ENCODE measurements around the gene NR6A1.
"Not testable (repeated sequence)": the region's sequence is repeated elsewhere in the genome, so short reads cannot be mapped to it uniquely, and the experiment has no call there.

NR6A1 gene

DNA sequence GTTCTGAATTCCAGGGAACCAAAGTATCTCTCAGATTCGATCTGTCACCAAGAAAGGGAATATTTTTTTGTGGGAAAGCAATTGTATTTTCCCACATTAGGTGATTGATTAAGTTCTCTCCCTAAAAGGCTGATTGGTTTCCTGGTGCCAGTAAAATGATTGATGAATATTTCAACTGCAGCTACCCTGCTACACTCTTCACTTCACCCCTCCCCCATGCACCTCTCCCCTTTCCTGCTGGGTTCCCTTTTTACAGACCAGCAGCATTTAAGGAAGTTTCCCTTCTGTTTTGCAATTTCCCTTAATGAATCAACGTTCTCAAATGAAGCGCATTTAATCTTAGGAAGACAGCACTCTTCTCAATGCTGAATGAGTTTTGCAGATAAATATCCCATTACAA lies 13.1 kb downstream of the NR6A1 start:
- no peak for DNase-seq

DNA sequence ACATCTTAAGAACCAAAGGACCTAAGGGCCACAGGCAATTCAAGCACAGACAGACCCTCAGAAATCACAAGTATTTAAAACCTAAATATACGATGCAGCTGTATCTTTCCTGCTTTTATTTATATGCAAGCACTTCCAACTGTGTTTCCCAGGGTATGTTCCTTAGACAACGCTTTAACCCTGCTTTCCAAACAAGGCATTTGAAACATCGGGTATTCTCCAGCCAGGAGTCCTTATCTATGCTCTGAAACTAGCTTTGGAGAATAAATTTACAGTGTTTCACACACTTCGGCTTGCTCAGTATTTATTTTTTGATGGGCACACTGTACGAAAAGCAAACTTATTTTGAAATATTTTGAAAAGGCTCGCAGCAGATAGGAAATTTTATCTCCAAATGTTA lies 13.5 kb downstream of the NR6A1 start:
- no peak for DNase-seq

DNA sequence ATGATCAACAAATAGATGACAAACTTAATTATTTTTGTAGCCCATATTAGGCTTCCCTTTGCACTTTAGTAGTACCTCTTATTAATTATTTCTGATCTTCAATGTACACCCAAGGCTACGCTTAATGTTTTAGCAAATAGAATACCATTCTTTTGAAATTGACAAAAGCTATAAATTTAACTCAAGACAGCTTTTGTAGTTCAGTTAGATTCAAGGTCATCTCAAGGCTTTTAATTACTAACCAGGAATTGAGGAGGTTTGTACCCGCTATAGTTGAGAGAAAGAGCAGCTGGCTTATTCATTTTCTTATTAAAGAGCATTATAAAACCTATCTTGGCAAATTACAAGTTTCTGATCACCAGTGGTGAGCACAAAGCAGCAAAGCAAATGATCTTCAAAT lies 15.1 kb downstream of the NR6A1 start:
- no peak for DNase-seq

- no peak for DNase-seq
Measured at GRCh38 chr9:124755061-124755460, 16.1 kb downstream of the NR6A1 start.

DNA sequence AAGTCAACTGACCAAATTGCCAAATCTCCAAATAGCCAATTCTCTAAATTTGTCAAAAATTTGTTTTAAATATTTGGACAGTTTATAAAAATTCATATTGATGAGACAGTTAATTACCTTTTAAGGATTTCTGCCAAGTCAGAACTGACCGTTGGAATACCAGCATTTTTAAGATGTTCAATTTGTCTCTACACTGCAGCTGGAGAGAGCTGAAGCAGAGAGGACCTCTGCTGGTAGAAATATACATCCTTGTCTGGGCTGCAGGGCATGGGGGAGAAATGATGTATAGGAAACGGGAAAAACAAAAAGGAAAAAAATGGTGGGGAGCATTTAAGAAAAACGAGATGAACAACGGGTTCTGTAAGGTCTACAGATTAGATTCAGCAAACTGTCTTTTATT lies 16.8 kb downstream of the NR6A1 start:
- no peak for DNase-seq

- DNase-seq: no peak
Measured at GRCh38 chr9:124752967-124753366, 18.1 kb downstream of the NR6A1 start.

DNA sequence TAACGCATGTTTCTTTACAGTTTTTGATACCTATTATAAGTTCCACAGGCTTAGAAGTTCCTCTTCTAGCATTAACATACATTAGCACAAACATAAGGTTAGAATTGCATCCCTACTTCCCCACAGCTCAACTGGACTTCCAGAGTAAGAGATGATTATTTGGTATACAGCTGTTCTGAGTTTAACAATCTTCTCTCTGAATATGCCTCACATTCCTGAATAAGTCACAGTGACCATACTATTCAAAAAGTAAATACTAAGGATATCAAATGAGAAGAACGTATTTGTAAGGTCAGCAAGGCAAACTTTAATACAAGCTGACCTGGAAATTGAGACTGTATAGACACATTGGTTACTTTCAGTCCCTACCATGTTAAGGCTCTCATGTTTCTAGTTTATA lies 21.3 kb downstream of the NR6A1 start:
- no peak for DNase-seq

- DNase-seq: no peak
Measured at GRCh38 chr9:124749284-124749683, 21.8 kb downstream of the NR6A1 start.

GRCh38 chr9:124747065-124747464 lies 24.0 kb downstream of the NR6A1 start:
- no peak for DNase-seq

- no peak for DNase-seq
Measured at GRCh38 chr9:124743686-124744348, 27.3 kb downstream of the NR6A1 start.

GRCh38 chr9:124742940-124743339 lies 28.2 kb downstream of the NR6A1 start:
- DNase-seq: no peak

DNA sequence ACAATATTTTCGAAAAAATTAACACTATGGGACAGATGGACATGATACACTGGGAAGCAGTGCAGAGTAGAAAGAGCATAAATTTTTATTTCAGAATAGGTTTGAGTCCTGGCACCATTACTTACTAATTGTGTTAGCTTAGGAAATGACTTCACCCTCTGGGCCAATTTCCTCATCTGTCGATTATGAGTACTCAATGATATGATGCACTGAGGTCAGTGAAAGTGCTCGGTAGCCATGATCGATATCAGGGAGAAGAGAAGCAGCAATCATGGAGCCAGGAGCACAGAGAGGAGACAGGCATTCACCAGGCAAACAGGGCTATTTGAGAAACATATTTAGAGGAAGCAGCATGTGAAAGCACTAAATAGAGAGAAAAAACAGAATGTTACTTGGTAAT lies 29.4 kb downstream of the NR6A1 start:
- no peak for DNase-seq

- DNase-seq: no peak
Measured at GRCh38 chr9:124741149-124741548, 30.0 kb downstream of the NR6A1 start.

GRCh38 chr9:124739360-124739759 lies 31.8 kb downstream of the NR6A1 start:
- DNase-seq: no peak

DNA sequence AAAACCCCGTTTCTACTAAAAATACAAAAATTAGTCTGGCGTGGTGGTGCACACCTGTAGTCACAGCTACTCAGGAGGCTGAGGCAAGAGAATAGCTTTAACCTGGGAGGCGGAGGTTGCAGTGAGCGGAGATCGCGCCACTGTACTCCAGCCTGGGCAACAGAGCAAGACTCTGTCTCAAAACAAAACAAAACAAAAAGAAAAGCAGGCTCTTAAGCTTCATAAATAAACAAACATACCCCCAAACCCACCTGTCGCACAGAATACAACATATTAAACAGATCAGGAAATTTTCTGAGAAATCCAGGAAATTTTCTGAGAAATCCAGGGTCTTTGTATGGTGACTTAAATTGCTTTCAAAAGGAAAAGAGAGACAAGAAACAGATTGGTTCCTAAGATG lies 33.0 kb downstream of the NR6A1 start:
- DNase-seq: not testable (repeated sequence)

GRCh38 chr9:124735121-124735520 lies 36.0 kb downstream of the NR6A1 start:
- DNase-seq: no peak

DNA sequence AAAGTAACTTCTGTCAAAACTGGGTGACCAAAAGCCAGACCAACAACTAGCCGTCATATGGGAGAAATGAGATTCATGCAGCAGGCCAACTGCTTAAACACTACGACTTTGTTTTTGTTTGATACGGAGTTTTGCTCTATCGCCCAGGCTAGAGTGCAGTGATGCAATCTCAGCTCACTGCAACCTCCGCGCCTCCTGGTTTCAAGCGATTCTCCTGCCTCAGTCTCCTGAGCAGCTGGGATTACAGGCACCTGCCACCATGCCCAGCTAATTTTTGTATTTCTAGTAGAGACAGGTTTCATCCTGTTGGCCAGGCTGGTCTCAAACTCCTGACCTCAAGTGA lies 36.4 kb downstream of the NR6A1 start:
- not testable (repeated sequence) for DNase-seq

DNA sequence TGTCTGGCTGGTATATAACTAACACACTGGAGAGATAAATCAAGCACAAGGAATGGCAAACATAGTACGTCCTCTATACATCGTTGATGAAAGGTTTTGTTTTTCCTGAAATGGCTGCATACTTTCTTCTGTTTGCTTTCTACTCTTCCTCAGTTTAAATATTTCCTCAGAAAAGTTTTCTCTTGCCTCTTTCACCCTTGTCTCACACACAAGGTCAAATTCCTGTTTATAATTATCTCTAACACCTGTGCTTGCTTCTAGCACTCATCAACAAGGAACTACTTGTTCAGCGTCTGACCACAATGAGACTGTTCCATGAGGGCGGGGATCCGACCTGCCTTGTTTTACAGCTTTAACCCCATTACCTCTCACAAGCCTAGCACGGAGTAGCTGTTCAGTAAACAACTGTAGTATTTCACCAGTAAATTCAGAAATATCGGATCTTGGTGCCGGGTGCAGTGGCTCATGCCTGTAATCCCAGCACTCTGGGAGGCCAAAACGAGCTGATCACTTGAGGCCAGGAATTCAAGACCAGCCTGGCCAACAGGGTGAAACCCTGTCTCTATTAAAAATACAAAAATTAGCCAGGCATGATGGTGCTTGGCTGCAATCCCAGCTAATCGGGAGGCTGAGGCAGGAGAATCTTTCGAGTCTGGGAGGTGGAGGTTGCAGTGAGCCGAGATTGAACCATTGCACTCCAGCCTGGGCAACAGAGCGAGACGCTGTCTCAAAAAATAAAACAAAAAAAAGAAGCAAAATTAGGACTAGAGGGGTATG lies 37.0 kb downstream of the NR6A1 start:
- no peak for DNase-seq

GRCh38 chr9:124730772-124731171 lies 40.3 kb downstream of the NR6A1 start:
- DNase-seq: no peak

GRCh38 chr9:124726886-124727285 lies 44.2 kb downstream of the NR6A1 start:
- no peak for DNase-seq

DNA sequence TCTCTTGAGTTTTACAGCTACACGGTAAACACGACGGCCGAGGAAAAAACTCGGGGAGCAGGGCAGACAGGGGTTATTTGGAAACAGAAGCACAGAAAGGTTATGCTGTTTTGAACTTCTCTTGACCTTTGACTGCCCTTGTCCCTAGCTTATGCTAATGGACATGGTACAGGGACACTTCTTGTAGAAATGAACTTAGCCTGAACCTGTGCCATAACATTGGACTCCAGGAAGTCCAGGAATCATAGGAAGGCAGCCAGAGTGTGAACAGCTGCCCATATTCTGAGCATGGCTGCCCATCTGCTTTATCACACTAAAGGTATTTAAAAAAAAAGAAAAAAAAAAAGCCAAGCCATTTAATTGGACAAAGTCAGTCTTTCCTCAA lies 46.1 kb downstream of the NR6A1 start:
- DNase-seq: no peak

DNA sequence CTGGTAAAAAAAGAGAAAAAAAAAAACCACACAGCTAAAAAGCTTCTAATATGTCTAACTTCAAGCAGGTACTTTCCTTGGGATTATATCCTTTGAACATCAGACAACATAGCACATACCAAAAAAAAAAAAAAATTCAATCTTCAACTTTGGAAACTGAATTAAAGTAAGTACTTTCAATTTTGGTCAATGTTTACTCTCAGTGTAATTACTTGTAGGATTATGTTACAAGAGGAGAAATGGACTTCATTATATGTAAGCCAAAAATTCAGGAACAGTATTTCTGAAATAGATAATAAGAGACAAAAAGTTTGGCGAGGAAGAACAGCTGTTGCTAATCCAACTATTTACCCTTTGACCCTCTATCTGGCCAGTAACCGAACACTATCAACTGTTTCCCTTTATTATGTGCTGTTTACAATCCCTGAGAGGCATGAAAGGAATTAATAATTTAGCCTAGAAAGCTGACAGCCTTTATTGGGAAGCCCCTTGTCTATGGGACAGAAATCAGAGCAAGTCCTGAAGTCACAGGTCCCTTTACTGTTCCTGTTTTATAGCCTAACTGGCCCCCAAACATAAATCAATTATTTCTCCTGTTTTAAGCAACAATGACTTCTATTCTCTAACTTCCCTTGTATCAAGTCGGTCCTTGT lies 46.6 kb downstream of the NR6A1 start:
- no peak for DNase-seq

- DNase-seq: no peak
Measured at GRCh38 chr9:124723352-124723751, 47.8 kb downstream of the NR6A1 start.

All from effector CD4-positive, alpha-beta T cell (primary cell).